WERI-Rb-1 (cell line): Measurements from ENCODE around the gene SLC25A19.
A peak's percentile ranks its signal among the peaks of the same experiment; 100 is the strongest.

Experiments
- DNase-seq: peaks from one replicate; pipeline ENCODE4 v3.0.0-alpha.2; 2020
- H3K27ac ChIP-seq: fragments of 250-450 bp; sonication (Bioruptor Pico); 2 replicates; pipeline ENCODE4 v1.5.1; 2020; ENCODE audit warnings: mild to moderate bottlenecking, moderate library complexity
- H3K27me3 ChIP-seq: fragments of 250-450 bp; sonication (Bioruptor Pico); 2 replicates; pipeline ENCODE4 v1.5.1; 2021; ENCODE audit warnings: mild to moderate bottlenecking, low read depth, moderate library complexity; ENCODE audit not compliant: insufficient read depth, severe bottlenecking
- H3K36me3 ChIP-seq: fragments of 250-450 bp; sonication (Bioruptor Pico); 2 replicates; pipeline ENCODE4 v1.5.1; 2020; ENCODE audit warnings: mild to moderate bottlenecking, moderate library complexity
- H3K4me3 ChIP-seq: 2 replicates; pipeline ENCODE4 v1.5.1; 2011; ENCODE audit warnings: low read depth, mild to moderate bottlenecking, control low read depth, low read length
- H3K9me3 ChIP-seq: fragments of 250-450 bp; sonication (Bioruptor Pico); 2 replicates; pipeline ENCODE4 v1.5.1; 2021; ENCODE audit warnings: mild to moderate bottlenecking, moderate library complexity; ENCODE audit not compliant: severe bottlenecking
- CTCF ChIP-seq: IDR thresholded peaks from 2 replicates; pipeline ENCODE4 v1.5.1; 2011; ENCODE audit warnings: low read depth, mild to moderate bottlenecking, control low read depth, inconsistent platforms, low read length

Gene SLC25A19

GRCh38 chr17:75267411-75268232, 21.6 kb downstream of the SLC25A19 start:
- DNase-seq: peak; percentile 70
- H3K36me3 ChIP-seq: peaks cover 53% of the 10 kb centered on the region
- no peaks in the 10 kb centered on the region for H3K27me3 ChIP-seq
- peak; percentile 70 for TF ChIP-seq CTCF
- H3K9me3 ChIP-seq: no peaks in the 10 kb centered on the region
- H3K27ac ChIP-seq: no peak overlapping the region
- H3K4me3 ChIP-seq: no peak overlapping the region

DNA sequence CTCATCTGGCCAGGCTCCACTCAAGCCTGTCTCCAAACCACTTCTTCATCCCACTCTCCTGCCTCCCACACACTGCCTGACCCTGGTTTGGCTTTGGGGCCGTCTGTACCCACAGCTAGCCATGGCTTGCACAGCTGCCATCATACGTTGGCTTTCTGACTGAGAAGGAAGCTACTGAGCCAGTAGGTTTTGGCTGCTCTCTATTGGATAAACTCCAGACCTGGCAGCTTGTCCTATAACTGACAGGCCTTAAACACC, 22.2 kb downstream of the SLC25A19 start:
- TF ChIP-seq CTCF: no peak
- H3K9me3 ChIP-seq: no peaks in the 10 kb centered on the region
- H3K36me3 ChIP-seq: peaks cover 52% of the 10 kb centered on the region
- DNase-seq: no peak
- H3K4me3 ChIP-seq: no peak overlapping the region
- no peaks in the 10 kb centered on the region for H3K27me3 ChIP-seq
- H3K27ac ChIP-seq: no peak overlapping the region

GRCh38 chr17:75266316-75267152, 22.7 kb downstream of the SLC25A19 start:
- H3K27ac ChIP-seq: no peak overlapping the region
- no peaks in the 10 kb centered on the region for H3K27me3 ChIP-seq
- DNase-seq: no peak
- no peaks in the 10 kb centered on the region for H3K9me3 ChIP-seq
- no peak for TF ChIP-seq CTCF
- no peak overlapping the region for H3K4me3 ChIP-seq
- H3K36me3 ChIP-seq: peaks cover 56% of the 10 kb centered on the region

DNA sequence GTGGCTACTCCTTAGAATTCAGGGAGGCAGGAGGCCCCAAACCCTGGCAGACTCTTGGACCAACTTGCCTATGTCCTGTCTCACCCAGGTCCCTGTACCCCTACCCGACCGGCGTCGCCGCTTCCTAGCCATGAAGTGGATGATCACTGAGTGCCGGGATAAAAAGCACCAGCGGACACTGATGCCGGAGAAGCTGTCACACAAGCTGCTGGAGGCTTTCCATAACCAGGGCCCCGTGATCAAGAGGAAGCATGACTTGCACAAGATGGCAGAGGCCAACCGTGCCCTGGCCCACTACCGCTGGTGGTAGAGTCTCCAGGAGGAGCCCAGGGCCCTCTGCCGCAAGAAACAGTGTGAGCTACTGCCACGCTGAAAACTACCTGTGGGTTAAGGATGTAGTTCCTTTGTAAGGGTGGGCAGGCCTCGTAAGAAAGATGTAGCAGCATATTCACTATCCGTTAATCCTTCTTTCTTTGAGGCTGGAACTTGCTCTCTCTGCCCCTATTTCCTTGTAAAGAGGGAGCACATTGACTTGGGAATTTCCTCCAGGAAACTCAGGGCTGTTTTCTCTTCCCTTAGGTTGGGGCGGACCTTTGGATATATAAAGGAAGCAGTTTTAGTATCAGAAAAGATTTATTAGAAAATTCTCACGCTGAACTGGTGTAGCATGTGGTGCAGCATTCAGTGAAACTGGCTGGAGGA, 23.5 kb downstream of the SLC25A19 start:
- no peaks in the 10 kb centered on the region for H3K9me3 ChIP-seq
- no peaks in the 10 kb centered on the region for H3K27me3 ChIP-seq
- H3K4me3 ChIP-seq: no peak overlapping the region
- TF ChIP-seq CTCF: no peak
- no peak overlapping the region for H3K27ac ChIP-seq
- no peak for DNase-seq
- H3K36me3 ChIP-seq: peaks cover 56% of the 10 kb centered on the region

DNA sequence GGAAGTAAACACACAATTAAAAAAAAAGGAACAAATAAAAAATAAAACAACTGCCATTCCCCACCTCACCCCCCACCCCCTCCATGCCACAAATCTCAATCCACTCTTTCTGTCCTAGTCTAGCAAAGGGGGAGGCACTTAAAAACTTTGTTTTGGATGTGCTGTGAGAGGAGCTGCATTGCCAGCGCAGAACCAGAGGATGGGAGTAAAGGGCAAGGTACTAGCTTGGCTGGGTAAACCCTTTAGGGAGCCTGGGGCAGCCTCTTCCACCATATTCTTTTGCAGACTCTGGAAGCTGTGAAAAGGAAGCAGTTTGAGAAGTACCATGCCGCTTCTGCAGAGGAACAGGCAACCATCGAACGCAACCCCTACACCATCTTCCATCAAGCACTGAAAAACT, 26.2 kb downstream of the SLC25A19 start:
- TF ChIP-seq CTCF: no peak
- Histone ChIP-seq H3K9me3 (no peaks in the 10 kb centered on the region), H3K27ac (no peak overlapping the region), H3K27me3 (no peaks in the 10 kb centered on the region), H3K36me3 (peaks cover 60% of the 10 kb centered on the region), H3K4me3 (no peak overlapping the region)
- DNase-seq: no peak
